ENCODE results near the gene ATP1A4.

- TF ChIP-seq CTCF (IDR thresholded peaks at IDR 0.05) (no peak), SIN3A (IDR thresholded peaks at IDR 0.05; ENCODE audit: borderline replicate concordance, insufficient read depth, low read depth, low read length) (no peak), POLR2AphosphoS5 (IDR thresholded peaks at IDR 0.05; ENCODE audit: low read depth, low read length) (no peak)
These were observed 43.9 kb upstream of the ATP1A4 start for GRCh38 chr1:160107512-160107911.

Data from Panc1 (cell line).